AG10803 (cell line): ENCODE measurements around the gene CWF19L2.

Experiments used
- DNase-seq: peaks from one replicate; pipeline ENCODE4 v3.0.0; 2010; ENCODE audit warnings: low read depth
- H3K4me3 ChIP-seq: 2 replicates; pipeline ENCODE4 v1.5.1; 2011; ENCODE audit warnings: mild to moderate bottlenecking, low read length, control low read depth
- TF ChIP-seq, protein P1 (sequence below): conservative IDR thresholded peaks from 2 replicates; pipeline ENCODE4 v1.5.1; 2011; ENCODE audit warnings: mild to moderate bottlenecking, low read length, control low read depth, inconsistent platforms

The CWF19L2 gene

DNA sequence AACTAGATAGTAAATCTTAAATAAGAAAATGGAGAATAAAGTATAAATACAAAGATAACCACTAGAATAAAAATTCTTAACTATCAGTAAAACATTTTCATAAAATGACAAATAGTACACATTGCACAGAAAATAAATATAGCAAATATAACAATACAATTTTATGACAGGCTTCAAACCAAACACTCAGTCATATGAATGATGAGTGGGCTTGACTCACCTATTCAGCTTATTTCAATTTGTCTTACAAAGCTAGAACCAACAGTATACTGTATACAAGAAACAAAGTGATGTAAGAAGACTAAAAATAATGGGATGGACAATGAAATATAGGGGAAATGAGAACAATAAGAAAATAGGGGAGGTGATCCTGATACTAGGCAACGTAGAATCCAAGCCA, 141.2 kb downstream of the CWF19L2 start:
- no peak for DNase-seq
- H3K4me3 ChIP-seq = no peak overlapping the region
- TF ChIP-seq, protein P1, sequence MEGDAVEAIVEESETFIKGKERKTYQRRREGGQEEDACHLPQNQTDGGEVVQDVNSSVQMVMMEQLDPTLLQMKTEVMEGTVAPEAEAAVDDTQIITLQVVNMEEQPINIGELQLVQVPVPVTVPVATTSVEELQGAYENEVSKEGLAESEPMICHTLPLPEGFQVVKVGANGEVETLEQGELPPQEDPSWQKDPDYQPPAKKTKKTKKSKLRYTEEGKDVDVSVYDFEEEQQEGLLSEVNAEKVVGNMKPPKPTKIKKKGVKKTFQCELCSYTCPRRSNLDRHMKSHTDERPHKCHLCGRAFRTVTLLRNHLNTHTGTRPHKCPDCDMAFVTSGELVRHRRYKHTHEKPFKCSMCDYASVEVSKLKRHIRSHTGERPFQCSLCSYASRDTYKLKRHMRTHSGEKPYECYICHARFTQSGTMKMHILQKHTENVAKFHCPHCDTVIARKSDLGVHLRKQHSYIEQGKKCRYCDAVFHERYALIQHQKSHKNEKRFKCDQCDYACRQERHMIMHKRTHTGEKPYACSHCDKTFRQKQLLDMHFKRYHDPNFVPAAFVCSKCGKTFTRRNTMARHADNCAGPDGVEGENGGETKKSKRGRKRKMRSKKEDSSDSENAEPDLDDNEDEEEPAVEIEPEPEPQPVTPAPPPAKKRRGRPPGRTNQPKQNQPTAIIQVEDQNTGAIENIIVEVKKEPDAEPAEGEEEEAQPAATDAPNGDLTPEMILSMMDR = no peak

DNA sequence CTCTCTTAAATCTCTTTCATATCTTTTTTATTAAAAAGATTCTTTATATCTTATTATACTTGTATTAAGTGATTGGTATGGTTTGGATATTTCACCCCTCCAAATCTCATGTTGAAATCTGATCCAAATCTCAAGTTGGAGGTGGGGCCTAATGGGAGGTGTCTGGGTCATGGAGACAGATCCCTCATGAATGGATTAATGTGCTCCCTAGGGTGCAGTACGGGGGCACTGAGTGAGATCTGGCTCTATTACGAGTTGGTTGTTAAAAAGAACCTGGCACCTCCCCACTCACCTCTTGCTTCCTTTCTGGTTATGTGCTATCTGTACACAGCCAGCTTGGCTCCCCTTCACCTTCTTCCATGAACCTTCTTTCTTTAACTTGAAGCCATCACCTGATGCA, 149.6 kb downstream of the CWF19L2 start:
- TF ChIP-seq, protein P1 = no peak
- H3K4me3 ChIP-seq = no peak overlapping the region
- DNase-seq = no peak

DNA sequence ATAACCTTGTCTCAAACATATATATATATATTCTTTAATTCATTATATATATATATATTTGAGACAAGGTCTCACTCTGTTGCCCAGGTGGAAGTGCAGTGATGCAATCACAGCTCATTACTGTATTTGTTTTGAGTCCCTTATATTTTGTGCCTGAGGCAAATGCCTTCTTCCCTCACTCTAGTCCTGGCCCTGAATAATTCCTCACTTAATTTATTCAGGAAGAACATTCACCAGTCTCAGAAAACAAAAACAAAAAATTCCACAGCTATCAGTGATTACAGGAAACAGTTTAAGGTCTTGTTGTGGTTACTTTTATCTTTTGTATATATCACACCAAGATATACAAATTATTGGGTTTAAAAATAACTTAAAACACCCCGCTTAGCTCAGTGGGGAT, 155.7 kb downstream of the CWF19L2 start:
- no peak for DNase-seq
- TF ChIP-seq, protein P1 = no peak
- no peak overlapping the region for H3K4me3 ChIP-seq

DNA sequence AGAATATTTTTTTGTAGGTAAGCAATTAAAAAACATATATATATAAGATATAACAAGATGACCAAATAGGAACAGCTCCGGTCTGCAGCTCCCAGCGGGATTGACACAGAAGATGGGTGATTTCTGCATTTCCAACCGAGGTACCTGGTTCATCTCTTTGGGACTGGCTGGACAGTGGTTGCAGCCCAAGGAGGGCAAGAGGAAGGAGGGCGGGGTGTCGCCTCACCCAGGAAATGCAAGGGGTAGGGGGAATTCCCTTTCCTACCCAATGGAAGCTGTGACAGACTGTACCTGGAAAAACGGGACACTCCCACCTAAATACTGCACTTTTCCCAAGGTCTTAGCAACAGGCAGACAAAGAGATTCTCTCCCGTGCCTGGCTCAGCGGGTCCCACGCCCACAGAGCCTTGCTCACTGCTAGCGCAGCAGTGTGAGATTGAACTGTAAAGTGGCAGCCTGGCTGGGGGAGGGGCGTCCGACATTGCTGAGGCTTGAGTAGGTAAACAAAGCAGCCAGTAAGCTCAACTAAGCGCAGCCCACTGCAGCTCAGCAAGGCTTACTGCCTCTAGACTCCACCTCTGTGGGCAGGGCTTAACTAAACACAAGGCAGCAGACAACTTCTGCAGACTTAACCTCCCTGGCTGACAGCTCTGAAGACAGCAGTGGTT, 163.8 kb downstream of the CWF19L2 start:
- DNase-seq = no peak
- TF ChIP-seq, protein P1 = no peak
- no peak overlapping the region for H3K4me3 ChIP-seq

DNA sequence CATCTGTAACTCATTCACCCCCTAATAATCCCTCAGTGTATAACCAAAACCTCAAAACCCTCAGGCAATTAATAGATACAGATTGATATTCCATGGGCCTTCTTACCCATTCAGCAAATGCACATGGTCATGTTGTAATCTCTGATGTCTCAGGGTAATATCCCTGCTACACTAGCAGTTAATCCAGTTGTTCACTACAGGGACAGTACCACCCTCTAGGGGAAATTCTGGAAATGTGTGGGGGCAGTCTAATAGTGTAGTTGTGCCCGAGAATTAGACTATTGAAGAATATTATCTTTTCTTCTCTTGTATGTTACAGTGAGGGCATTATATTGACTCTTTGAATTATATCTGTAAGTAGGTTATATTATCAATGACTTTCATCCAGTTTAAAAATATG, 175.4 kb downstream of the CWF19L2 start:
- no peak for DNase-seq
- TF ChIP-seq, protein P1 = no peak
- no peak overlapping the region for H3K4me3 ChIP-seq
